K562 (cell line): ENCODE results near the gene LCTL.

Experiments used
- NFATC3 ChIP-seq: fragments of 450-650 bp; IDR thresholded peaks from 2 replicates; pipeline ENCODE4 v1.6.1; 2017; ENCODE audit warnings: mild to moderate bottlenecking
- POLR2AphosphoS5 ChIP-seq: IDR thresholded peaks from 2 replicates; pipeline ENCODE4 v1.6.1; 2011; ENCODE audit warnings: mild to moderate bottlenecking, low read depth, low read length, moderate library complexity; ENCODE audit not compliant: control insufficient read depth, insufficient read depth
- ZBTB12 ChIP-seq: fragments of 250-450 bp; sonication (Bioruptor Pico); IDR thresholded peaks from 2 replicates; pipeline ENCODE4 v1.4.0; 2020

GRCh38 chr15:66591322-66591862 lies 25.6 kb upstream of the LCTL start:
- TF ChIP-seq ZBTB12 (no peak), POLR2AphosphoS5 (no peak; the same call in 1 of the 2 replicates), NFATC3 (no peak)
